Mesendoderm (in vitro differentiated cells): ENCODE data around the gene SMARCD1.

ENCODE experiments used
- DNase-seq: peaks from one replicate; pipeline ENCODE4 v3.0.0; 2013
- H2AK5ac ChIP-seq: 2 replicates; pipeline ENCODE4 v1.6.1; 2013; ENCODE audit warnings: low read length, inconsistent platforms
- H2BK120ac ChIP-seq: 2 replicates; pipeline ENCODE4 v1.6.1; 2013; ENCODE audit warnings: low read depth, mild to moderate bottlenecking, low read length, moderate library complexity, mixed read lengths
- H2BK15ac ChIP-seq: replicated peaks from 2 replicates; pipeline ENCODE4 v1.6.1; 2013; ENCODE audit warnings: low read depth, mild to moderate bottlenecking, moderate library complexity
- H2BK5ac ChIP-seq: 2 replicates; pipeline ENCODE4 v1.6.1; 2013; ENCODE audit warnings: low read length, inconsistent platforms
- H3K18ac ChIP-seq: 2 replicates; pipeline ENCODE4 v1.6.1; 2013; ENCODE audit warnings: mild to moderate bottlenecking, low read length, mixed read lengths
- H3K23ac ChIP-seq: one replicate; pipeline ENCODE4 v1.6.1; 2013; ENCODE audit warnings: low read length
- H3K27ac ChIP-seq: 2 replicates; pipeline ENCODE4 v1.5.1; 2013; ENCODE audit warnings: low read depth, mild to moderate bottlenecking, inconsistent platforms, low read length, moderate library complexity
- H3K27me3 ChIP-seq: 2 replicates; pipeline ENCODE4 v1.6.1; 2013; ENCODE audit warnings: low read length, control low read depth, mild to moderate bottlenecking, inconsistent platforms; ENCODE audit not compliant: insufficient read depth, poor library complexity
- H3K36me3 ChIP-seq: 2 replicates; pipeline ENCODE4 v1.6.1; 2013; ENCODE audit warnings: low read length, inconsistent platforms; ENCODE audit not compliant: control insufficient read depth, insufficient read depth
- H3K4ac ChIP-seq: one replicate; pipeline ENCODE4 v1.6.1; 2013; ENCODE audit warnings: low read depth, mild to moderate bottlenecking, low read length, moderate library complexity
- H3K4me1 ChIP-seq: 2 replicates; pipeline ENCODE4 v1.6.1; 2013; ENCODE audit warnings: low read depth, low read length, inconsistent platforms; ENCODE audit not compliant: control insufficient read depth
- H3K4me2 ChIP-seq: 2 replicates; pipeline ENCODE4 v1.6.1; 2013; ENCODE audit warnings: low read length
- H3K4me3 ChIP-seq: 2 replicates; pipeline ENCODE4 v1.5.1; 2013; ENCODE audit warnings: mild to moderate bottlenecking, low read length
- H3K56ac ChIP-seq: one replicate; pipeline ENCODE4 v1.6.1; 2013; ENCODE audit warnings: low read length
- H3K79me1 ChIP-seq: 2 replicates; pipeline ENCODE4 v1.6.1; 2013; ENCODE audit warnings: low read length, inconsistent platforms
- H3K79me2 ChIP-seq: 2 replicates; pipeline ENCODE4 v1.6.1; 2013; ENCODE audit warnings: mild to moderate bottlenecking, low read length; ENCODE audit not compliant: control insufficient read depth, insufficient read depth
- H3K9ac ChIP-seq: 2 replicates; pipeline ENCODE4 v1.6.1; 2013; ENCODE audit warnings: low read length, inconsistent platforms
- H4K5ac ChIP-seq: one replicate; pipeline ENCODE4 v1.6.1; 2013; ENCODE audit warnings: low read length
- H4K8ac ChIP-seq: one replicate; pipeline ENCODE4 v1.6.1; 2013; ENCODE audit warnings: low read depth, mild to moderate bottlenecking, control low read depth, low read length, moderate library complexity
- WGBS: extraction: QIAGEN DNeasy Blood & Tissue Kit; methylation state at CpG from one replicate; pipeline ENCODE4 v1.1.7; 2013; ENCODE audit warnings: low lambda C conversion rate, missing lambda C conversion rate; ENCODE audit not compliant: insufficient coverage; ENCODE audit errors: extremely low coverage; 5-methylcytosine and 5-hydroxymethylcytosine counted together

SMARCD1 gene

GRCh38 chr12:50087151-50087550 lies 2.0 kb downstream of the SMARCD1 start:
- Histone ChIP-seq H2BK15ac (no peak overlapping the region), H3K27ac (no peak overlapping the region), H3K23ac (no peak overlapping the region), H3K4ac (no peak overlapping the region), H3K56ac (peak overlapping the region; percentile 15), H3K9ac (no peak overlapping the region), H3K4me1 (peaks cover 3% of the 10 kb centered on the region), H4K5ac (no peak overlapping the region), H2BK120ac (no peak overlapping the region), H2BK5ac (no peak overlapping the region), H3K27me3 (no peaks in the 10 kb centered on the region), H3K4me2 (no peak overlapping the region), H2AK5ac (no peak overlapping the region), H3K4me3 (no peak overlapping the region), H3K79me2 (peaks cover 12% of the 10 kb centered on the region), H3K36me3 (peaks cover 16% of the 10 kb centered on the region), H4K8ac (no peak overlapping the region), H3K18ac (no peak overlapping the region), H3K79me1 (peaks cover 12% of the 10 kb centered on the region)
- DNase-seq, result no peak
- WGBS, result no CpG with 5 or more reads among the region's 9 CpGs

- DNase-seq, result no peak
- Histone ChIP-seq H3K9ac (no peak overlapping the region), H3K4ac (no peak overlapping the region), H3K36me3 (peaks cover 16% of the 10 kb centered on the region), H4K8ac (no peak overlapping the region), H3K27me3 (no peaks in the 10 kb centered on the region), H2BK5ac (no peak overlapping the region), H2BK120ac (no peak overlapping the region), H2BK15ac (no peak overlapping the region), H3K79me1 (peaks cover 12% of the 10 kb centered on the region), H3K56ac (no peak overlapping the region), H3K4me2 (no peak overlapping the region), H3K23ac (no peak overlapping the region), H3K18ac (no peak overlapping the region), H2AK5ac (no peak overlapping the region), H3K79me2 (peaks cover 12% of the 10 kb centered on the region), H4K5ac (no peak overlapping the region), H3K27ac (no peak overlapping the region), H3K4me1 (peaks cover 3% of the 10 kb centered on the region), H3K4me3 (no peak overlapping the region)
- WGBS, result no CpG with 5 or more reads among the region's 3 CpGs
Observed at GRCh38 chr12:50087995-50088394, 2.9 kb downstream of the SMARCD1 start.

GRCh38 chr12:50088577-50089335 lies 3.6 kb downstream of the SMARCD1 start:
- H3K36me3 ChIP-seq, result peaks cover 18% of the 10 kb centered on the region
- no peak overlapping the region for H4K5ac ChIP-seq
- peaks cover 3% of the 10 kb centered on the region for H3K4me1 ChIP-seq
- no peak overlapping the region for H3K23ac ChIP-seq
- H3K27me3 ChIP-seq, result no peaks in the 10 kb centered on the region
- no peak overlapping the region for H3K9ac ChIP-seq
- peaks cover 12% of the 10 kb centered on the region for H3K79me2 ChIP-seq
- no peak overlapping the region for H2BK120ac ChIP-seq
- H3K27ac ChIP-seq, result no peak overlapping the region
- H2BK15ac ChIP-seq, result no peak overlapping the region
- H3K4ac ChIP-seq, result no peak overlapping the region
- no peak overlapping the region for H4K8ac ChIP-seq
- H3K4me3 ChIP-seq, result no peak overlapping the region
- peak; percentile 67 for DNase-seq
- H3K79me1 ChIP-seq, result peaks cover 12% of the 10 kb centered on the region
- WGBS, result no CpG with 5 or more reads among the region's 3 CpGs
- H2BK5ac ChIP-seq, result no peak overlapping the region
- H3K18ac ChIP-seq, result no peak overlapping the region
- no peak overlapping the region for H2AK5ac ChIP-seq
- no peak overlapping the region for H3K56ac ChIP-seq
- no peak overlapping the region for H3K4me2 ChIP-seq

GRCh38 chr12:50089730-50090129 lies 4.6 kb downstream of the SMARCD1 start:
- H2AK5ac ChIP-seq, result no peak overlapping the region
- H3K9ac ChIP-seq, result no peak overlapping the region
- H4K5ac ChIP-seq, result no peak overlapping the region
- peaks cover 22% of the 10 kb centered on the region for H3K36me3 ChIP-seq
- H3K27ac ChIP-seq, result no peak overlapping the region
- WGBS, result no CpG with 5 or more reads among the region's 7 CpGs
- H3K56ac ChIP-seq, result no peak overlapping the region
- no peak overlapping the region for H2BK5ac ChIP-seq
- no peak overlapping the region for H3K4ac ChIP-seq
- no peak for DNase-seq
- H3K4me1 ChIP-seq, result peaks cover 3% of the 10 kb centered on the region
- H2BK15ac ChIP-seq, result no peak overlapping the region
- peaks cover 11% of the 10 kb centered on the region for H3K79me2 ChIP-seq
- peaks cover 12% of the 10 kb centered on the region for H3K79me1 ChIP-seq
- H3K18ac ChIP-seq, result no peak overlapping the region
- H2BK120ac ChIP-seq, result no peak overlapping the region
- no peak overlapping the region for H3K4me3 ChIP-seq
- H3K27me3 ChIP-seq, result no peaks in the 10 kb centered on the region
- no peak overlapping the region for H3K4me2 ChIP-seq
- no peak overlapping the region for H4K8ac ChIP-seq
- no peak overlapping the region for H3K23ac ChIP-seq

GRCh38 chr12:50090391-50090790 lies 5.2 kb downstream of the SMARCD1 start:
- peaks cover 12% of the 10 kb centered on the region for H3K79me1 ChIP-seq
- H3K79me2 ChIP-seq, result peaks cover 10% of the 10 kb centered on the region
- no peak overlapping the region for H2BK120ac ChIP-seq
- peaks cover 3% of the 10 kb centered on the region for H3K4me1 ChIP-seq
- no peaks in the 10 kb centered on the region for H3K27me3 ChIP-seq
- no peak overlapping the region for H4K5ac ChIP-seq
- H3K9ac ChIP-seq, result no peak overlapping the region
- H3K4me3 ChIP-seq, result no peak overlapping the region
- H3K36me3 ChIP-seq, result peaks cover 22% of the 10 kb centered on the region
- H3K56ac ChIP-seq, result no peak overlapping the region
- no peak for DNase-seq
- H2AK5ac ChIP-seq, result no peak overlapping the region
- H2BK15ac ChIP-seq, result no peak overlapping the region
- no peak overlapping the region for H3K4me2 ChIP-seq
- H3K23ac ChIP-seq, result no peak overlapping the region
- no peak overlapping the region for H2BK5ac ChIP-seq
- H3K18ac ChIP-seq, result no peak overlapping the region
- WGBS, result no CpG with 5 or more reads among the region's 5 CpGs
- H4K8ac ChIP-seq, result no peak overlapping the region
- no peak overlapping the region for H3K4ac ChIP-seq
- H3K27ac ChIP-seq, result no peak overlapping the region

- Histone ChIP-seq H3K4ac (no peak overlapping the region), H3K36me3 (peaks cover 38% of the 10 kb centered on the region), H3K4me1 (no peaks in the 10 kb centered on the region), H2BK120ac (no peak overlapping the region), H3K9ac (no peak overlapping the region), H2AK5ac (no peak overlapping the region), H3K27me3 (no peaks in the 10 kb centered on the region), H3K4me3 (no peak overlapping the region), H2BK15ac (no peak overlapping the region), H3K56ac (no peak overlapping the region), H3K79me2 (no peaks in the 10 kb centered on the region), H3K18ac (no peak overlapping the region), H2BK5ac (no peak overlapping the region), H3K79me1 (no peaks in the 10 kb centered on the region), H4K5ac (no peak overlapping the region), H3K27ac (no peak overlapping the region), H4K8ac (no peak overlapping the region), H3K4me2 (no peak overlapping the region), H3K23ac (no peak overlapping the region)
- DNase-seq, result no peak
- WGBS, result no CpG with 5 or more reads among the region's 6 CpGs
Observed at GRCh38 chr12:50097952-50098351, 12.8 kb downstream of the SMARCD1 start.
